ENCODE results near the gene RINL.

RINL gene, protein sequence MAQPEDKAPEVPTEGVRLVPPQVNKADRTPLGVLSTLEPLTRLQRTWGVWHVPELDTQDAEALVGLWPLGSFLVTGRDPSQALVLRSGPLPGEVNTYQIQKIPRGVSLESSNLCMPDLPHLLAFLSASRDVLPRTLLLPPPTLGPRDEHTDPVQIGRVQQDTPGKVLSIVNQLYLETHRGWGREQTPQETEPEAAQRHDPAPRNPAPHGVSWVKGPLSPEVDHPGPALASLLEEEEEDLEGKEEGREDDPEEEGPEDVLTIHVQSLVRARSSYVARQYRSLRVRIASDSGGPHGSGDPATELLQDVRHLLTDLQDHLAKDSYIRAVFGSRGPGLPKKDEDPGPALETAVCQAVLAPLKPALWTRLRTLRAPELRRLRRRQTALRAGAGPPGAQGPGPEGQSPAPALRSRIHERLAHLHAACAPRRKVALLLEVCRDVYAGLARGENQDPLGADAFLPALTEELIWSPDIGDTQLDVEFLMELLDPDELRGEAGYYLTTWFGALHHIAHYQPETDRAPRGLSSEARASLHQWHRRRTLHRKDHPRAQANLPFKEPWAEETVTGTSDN

DNA sequence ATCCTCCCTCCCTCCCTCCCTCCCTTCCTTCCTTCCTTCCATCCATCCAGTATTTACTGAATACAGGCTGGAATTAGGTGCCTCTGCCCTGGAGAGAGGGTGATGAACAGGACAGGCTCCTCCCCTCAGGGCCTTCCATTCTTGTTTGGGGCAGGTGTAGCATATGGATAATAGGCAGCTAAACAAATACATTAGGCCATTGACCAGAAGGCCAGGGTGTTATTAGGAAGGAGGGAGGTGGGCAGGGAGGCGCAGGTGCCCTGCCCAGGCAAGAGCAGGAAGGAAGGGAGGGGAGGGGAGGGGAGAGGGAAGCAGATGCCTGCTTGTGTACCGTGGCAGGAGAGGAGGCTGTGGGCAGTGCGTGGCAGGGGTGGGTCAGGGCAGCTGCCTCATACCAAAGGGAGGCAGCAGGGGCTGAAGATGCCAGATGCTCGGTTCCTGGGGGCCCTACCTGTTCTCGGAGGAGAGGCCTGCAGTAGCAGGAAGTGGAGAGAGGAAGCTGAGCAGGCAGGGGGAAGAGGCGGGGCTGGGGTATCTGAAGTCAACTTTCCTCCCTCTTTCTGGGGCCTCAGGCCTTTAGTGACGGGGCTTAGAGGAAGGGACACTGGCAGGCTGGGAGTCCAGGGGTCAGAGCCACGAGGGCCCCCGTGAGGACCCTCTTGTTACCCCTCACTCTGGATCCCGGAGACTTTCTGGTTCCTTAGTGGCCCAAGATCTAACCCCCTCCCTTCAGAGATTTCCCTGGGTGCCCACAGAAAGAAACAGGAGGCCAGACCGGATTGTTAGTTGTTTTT, at the start of gene RINL:
TSS of gene RINL (minus strand) at position 495 of the 794 bp plus-strand sequence. CDS start 1,533 bp downstream, outside the sequence.
- TF ChIP-seq, protein P1, sequence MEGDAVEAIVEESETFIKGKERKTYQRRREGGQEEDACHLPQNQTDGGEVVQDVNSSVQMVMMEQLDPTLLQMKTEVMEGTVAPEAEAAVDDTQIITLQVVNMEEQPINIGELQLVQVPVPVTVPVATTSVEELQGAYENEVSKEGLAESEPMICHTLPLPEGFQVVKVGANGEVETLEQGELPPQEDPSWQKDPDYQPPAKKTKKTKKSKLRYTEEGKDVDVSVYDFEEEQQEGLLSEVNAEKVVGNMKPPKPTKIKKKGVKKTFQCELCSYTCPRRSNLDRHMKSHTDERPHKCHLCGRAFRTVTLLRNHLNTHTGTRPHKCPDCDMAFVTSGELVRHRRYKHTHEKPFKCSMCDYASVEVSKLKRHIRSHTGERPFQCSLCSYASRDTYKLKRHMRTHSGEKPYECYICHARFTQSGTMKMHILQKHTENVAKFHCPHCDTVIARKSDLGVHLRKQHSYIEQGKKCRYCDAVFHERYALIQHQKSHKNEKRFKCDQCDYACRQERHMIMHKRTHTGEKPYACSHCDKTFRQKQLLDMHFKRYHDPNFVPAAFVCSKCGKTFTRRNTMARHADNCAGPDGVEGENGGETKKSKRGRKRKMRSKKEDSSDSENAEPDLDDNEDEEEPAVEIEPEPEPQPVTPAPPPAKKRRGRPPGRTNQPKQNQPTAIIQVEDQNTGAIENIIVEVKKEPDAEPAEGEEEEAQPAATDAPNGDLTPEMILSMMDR (IDR thresholded peaks at IDR 0.05; ENCODE audit: borderline replicate concordance, control extremely low read depth, extremely low read depth, insufficient read depth, missing control alignments): no peak
- peak; percentile 85 for DNase-seq (ENCODE audit: low spot score)
- in situ Hi-C loops (cut with MboI; ENCODE audit: low sequenced_read_pairs, unreplicated experiment): no loop called here

DNA sequence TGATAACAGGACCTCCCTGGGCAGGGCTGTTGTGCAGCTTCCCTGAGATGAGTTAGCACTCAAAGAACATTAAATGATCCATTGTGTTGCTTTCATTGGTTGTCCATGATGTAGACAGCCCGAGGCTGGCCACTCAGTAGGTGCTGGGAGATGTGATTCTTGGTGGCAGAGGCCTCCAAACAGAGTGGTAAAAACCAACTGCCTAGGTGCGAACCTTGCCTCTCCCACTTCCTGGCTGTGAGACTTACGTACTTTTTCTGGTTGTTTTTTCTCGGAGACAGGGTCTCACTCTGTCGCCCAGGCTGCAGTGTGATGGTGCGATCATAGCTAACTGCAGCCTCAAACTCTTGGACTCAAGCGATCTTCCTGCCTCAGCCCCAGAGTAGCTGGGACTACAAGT, 46.3 kb upstream of the RINL start:
- TF ChIP-seq, protein P1 (IDR thresholded peaks at IDR 0.05; ENCODE audit: borderline replicate concordance, control extremely low read depth, extremely low read depth, insufficient read depth, missing control alignments): no peak
- in situ Hi-C loops (cut with MboI; ENCODE audit: low sequenced_read_pairs, unreplicated experiment): no loop called here
- DNase-seq (ENCODE audit: low spot score): no peak

DNA sequence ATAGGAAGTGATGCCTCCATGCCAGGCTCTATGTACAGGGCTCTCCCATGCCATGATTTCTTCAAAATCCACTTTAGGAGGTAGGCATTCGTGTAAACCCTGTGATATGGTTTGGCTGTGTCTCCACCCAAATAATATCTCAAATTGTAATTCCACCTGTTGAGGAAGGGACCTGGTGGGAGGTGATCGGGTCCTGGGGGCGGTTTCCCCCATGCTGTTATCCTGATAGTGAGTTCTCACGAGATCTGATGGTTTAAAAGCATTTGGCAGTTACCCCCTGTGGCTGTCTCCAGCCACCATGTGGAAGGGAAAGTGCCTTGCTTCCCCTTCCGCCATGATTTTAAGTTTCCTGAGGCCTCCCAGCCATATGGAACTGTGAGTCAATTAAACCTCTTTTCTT, 44.4 kb upstream of the RINL start:
- TF ChIP-seq, protein P1 (IDR thresholded peaks at IDR 0.05; ENCODE audit: borderline replicate concordance, control extremely low read depth, extremely low read depth, insufficient read depth, missing control alignments): no peak
- DNase-seq (ENCODE audit: low spot score): no peak
- in situ Hi-C loops (cut with MboI; ENCODE audit: low sequenced_read_pairs, unreplicated experiment): no loop called here

DNA sequence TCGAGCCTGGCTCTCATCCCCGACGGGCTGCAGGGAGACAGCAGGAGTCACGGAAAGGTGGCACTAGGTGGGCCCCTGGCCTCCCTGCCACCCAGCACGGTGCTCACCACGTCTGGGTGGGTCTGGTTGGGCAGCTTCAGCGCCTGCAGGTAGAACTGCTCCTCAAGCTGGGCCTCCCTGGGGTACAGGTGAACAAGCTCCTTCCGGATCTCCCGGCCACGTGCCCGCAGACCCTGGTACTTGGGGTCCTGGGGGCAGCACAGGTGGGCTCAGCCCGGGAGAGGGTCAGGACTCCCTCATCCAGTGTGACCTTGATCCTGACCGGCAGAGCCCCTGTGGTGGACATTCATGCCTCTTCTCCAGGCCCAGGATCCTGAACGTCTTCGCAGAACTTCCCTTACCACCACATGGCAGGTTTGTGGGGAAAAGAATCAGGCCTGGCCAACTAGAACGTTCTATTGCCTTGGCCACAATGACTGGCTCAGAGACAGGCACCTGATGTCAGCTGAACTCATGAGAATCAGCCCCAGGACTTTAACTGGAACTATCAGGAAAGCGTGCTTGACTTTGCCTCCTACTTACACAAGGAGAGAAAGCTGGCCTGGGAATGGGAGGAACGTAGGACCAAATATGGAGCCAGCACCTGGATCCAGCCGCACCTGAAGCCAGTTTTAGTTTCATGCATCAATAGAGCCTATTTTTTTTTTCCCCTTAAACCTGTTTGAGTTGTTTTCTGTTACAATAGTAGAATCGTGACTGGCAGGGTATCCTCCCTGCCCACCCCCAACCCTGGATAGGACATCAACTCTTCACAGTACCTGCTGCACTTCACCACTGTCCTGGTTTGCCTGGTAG, 43.6 kb upstream of the RINL start:
- TF ChIP-seq, protein P1 (IDR thresholded peaks at IDR 0.05; ENCODE audit: borderline replicate concordance, control extremely low read depth, extremely low read depth, insufficient read depth, missing control alignments): no peak
- DNase-seq (ENCODE audit: low spot score): no peak
- in situ Hi-C loops (cut with MboI; ENCODE audit: low sequenced_read_pairs, unreplicated experiment): no loop called here

DNA sequence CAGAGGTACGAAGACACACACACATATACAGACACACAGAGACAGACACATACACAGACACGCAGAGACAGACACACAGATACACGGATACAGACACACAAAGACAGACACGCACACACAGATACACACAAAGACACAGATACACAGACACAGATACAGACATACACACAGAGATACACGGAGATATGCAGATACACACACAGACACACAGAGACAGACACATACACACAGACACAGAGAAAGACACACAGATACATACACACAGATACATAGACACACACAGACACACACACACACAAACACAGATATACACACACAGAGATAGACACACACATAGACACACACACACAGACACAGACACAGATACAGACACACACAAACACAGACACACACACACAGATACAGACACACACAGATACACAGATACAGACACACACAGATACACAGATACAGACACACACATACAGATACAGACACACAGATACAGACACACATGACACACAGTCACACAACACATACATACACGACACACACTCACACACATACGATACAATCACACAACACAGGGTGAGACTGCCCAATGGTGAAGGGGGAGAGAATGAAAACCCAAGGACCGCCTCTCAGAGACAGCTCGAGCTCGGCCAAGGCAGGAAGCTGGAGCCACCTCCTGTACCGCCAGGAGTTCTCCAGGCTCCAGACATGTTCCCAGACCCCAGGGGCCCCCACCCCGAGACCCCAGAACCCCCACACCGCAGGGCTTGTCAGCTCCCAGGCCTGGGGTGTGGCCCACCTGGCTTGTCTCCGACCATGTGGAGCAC, 42.7 kb upstream of the RINL start:
- in situ Hi-C loops (cut with MboI; ENCODE audit: low sequenced_read_pairs, unreplicated experiment): no loop called here
- DNase-seq (ENCODE audit: low spot score): no peak
- TF ChIP-seq, protein P1 (IDR thresholded peaks at IDR 0.05; ENCODE audit: borderline replicate concordance, control extremely low read depth, extremely low read depth, insufficient read depth, missing control alignments): no peak
